CD14-positive monocyte (primary cell): Measurements from ENCODE around the gene ZFP14. TPM values are rescaled to one million over a fixed set of nuclear protein-coding genes. Genes with fewer than 3 reads are reported as not detected.

Source experiments
- polyA plus RNA-seq, 3 donors: library from polyadenylated mRNA; depleted of rRNA in 1 of 3; unstranded in 2 of 3; stranded (reverse) in 1 of 3; fragments of 300-500 nt in 2 of 3; fragments of >200 nt in 1 of 3; fragmentation: Illumina TruSeq in 2 of 3; gene quantifications; 1 replicate in 2 of 3; 2 replicates in 1 of 3; pipeline ENCODE4 v1.2.3, GENCODE V29; 2012 to 2021

Gene ZFP14
- polyA plus RNA-seq, 3 donors, result 0.72 to 1.9 (median 1.1) TPM

Other genes with a start within 250 kb of the ZFP14 start
- gene CAPNS1, start 239.1 kb downstream of the ZFP14 start, polyA plus RNA-seq, result 100 to 1,000 TPM; 239 to 740 (median 282) TPM
- not detected for gene COX7A1, start 226.8 kb downstream of the ZFP14 start, polyA plus RNA-seq
- 1 to 10 TPM; 1.5 to 3.5 (median 2.1) TPM for gene ZNF565, start 164.5 kb downstream of the ZFP14 start, polyA plus RNA-seq
- 10 to 100 TPM; 12.2 to 26.5 (median 15.8) TPM for gene ZNF146, start 164.1 kb downstream of the ZFP14 start, polyA plus RNA-seq
- gene ZFP82, start 39.4 kb upstream of the ZFP14 start, polyA plus RNA-seq, result under 1 TPM; 0.33 to 0.46 (median 0.45) TPM
- gene ZNF566, start 110.4 kb upstream of the ZFP14 start, polyA plus RNA-seq, result 1 to 10 TPM in 2 of 3 donors, under 1 TPM in 1; 0.95 to 3.9 (median 3.6) TPM
- gene ZNF260, start 149.1 kb upstream of the ZFP14 start, polyA plus RNA-seq, result 1 to 10 TPM in 2 of 3 donors, under 1 TPM in 1; 0.88 to 2.1 (median 1.2) TPM
- gene ZNF529, start 194.1 kb upstream of the ZFP14 start, polyA plus RNA-seq, result 1 to 10 TPM; 1.1 to 2.7 (median 1.3) TPM
- under 1 TPM in 2 of 3 donors, not detected in 1; 0.37 to 0.63 TPM for gene ZNF382, start 226.1 kb upstream of the ZFP14 start, polyA plus RNA-seq